HG03520 (cell line): ENCODE data around the gene NRARP.

Experiments
- ATAC-seq: cut with Tn5 transposase; IDR thresholded peaks from one replicate; pipeline ENCODE4 v1.9.1; 2021; ENCODE audit warnings: mild to moderate bottlenecking, moderate library complexity; ENCODE audit not compliant: unreplicated experiment

NRARP gene

DNA sequence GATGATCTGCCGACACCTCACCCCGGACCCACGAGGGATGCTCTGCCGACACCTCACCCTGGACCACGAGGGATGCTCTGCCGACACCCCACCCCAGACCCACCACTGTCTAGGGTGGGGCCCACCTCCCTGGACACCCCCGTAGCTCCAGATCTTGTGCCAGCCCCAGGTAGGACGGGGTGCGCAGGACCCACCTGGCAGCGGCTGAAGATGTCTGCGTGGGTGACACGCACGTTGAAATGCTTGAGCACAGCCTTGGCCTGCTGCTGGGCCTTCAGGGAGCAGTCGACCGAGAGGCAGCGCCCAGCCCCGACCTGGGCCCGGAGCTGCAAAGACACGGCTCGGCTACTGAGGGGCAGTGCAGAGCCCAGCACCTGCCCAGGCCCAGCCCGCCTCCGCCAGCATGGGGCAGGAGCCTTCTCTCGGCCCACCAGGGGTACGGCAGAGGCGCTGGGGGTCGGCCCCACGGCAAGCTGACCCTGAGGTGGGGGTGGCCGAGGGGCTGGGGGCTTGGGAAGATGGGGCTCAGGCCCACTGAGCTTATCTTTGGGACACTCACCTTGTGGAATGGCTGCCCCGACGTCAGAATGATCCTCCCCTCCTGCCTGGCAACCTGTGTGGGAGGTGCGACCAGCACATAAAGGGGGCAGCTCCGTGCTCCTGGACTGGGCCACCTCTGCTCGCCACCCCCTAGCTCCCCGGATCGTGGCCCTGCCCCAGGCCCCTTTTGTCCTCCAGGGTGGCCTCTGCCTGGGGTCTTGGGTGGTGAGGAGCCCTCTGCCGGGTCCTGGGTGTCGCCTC lies 21.7 kb upstream of the NRARP start:
- ATAC-seq = no peak

DNA sequence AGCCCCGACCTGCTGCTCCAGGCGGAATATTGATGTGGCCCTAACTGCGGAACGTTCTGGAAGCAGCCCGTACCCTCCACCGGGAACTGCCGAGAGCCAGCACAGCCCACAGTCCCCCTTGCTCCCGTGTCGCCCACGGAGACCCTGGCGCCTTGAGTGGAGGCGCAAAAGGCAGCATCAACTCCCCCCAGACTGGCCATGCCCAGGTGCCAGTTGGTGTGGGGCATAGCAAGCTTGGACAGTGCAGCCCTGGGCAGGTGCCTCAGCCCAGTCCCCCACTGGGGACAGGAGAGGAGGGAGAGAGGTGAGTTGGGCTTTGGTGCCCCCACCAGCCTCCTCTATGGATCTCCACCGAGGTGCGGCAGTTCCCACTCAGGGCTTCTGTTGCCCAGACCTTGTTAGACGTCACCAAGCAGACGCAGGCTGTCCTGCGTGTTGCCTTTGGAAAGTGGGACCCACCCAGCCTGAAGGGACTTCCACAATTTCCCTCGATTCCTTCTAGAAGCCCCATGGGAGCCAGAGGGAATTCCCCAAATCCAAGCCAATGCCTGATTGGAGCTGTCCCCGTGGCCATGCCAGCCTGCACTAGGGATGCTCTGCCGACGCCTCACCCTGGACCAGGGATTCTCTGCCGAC lies 19.8 kb upstream of the NRARP start:
- ATAC-seq = no peak

DNA sequence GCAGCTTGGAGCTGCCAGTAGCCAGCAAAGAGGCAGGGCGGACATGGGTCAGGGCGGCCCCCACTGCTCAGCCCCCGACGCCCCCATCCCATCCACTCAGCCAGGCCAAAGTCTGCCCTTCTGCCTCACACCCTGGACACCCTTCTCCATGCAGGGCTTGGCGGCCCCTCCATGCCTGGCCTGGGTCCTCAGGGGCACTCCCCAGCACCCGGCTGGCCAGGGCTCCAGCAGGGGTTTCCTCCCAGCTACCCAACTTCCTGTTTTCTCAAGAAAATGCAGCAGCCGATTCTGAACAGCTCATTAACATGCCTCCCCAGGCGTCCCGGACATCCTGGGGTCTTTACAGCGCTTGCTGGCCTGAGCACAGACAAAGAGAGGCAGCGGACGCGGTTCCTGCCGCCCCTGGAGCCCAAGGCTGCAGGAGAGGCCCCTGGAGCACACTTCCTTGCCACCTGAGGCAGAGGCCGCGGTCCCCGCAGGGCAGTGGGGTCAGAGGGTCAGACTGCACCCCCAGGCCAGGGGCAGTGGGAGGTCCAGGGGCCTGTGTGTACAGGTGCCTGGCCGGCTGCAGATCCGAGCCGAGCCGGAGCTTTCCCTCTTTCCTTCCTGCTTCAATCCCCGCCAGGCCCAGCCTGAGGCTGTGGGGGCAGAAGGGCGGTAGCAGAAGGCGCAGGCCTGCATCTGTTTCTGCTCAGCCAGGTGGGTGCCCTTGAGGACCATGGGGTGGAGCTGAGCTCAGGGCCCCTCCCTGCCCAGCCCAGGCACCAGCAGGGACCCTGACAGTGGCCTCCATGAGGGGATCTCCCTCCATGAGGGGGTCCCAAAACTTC lies 18.7 kb upstream of the NRARP start:
- ATAC-seq = no peak

DNA sequence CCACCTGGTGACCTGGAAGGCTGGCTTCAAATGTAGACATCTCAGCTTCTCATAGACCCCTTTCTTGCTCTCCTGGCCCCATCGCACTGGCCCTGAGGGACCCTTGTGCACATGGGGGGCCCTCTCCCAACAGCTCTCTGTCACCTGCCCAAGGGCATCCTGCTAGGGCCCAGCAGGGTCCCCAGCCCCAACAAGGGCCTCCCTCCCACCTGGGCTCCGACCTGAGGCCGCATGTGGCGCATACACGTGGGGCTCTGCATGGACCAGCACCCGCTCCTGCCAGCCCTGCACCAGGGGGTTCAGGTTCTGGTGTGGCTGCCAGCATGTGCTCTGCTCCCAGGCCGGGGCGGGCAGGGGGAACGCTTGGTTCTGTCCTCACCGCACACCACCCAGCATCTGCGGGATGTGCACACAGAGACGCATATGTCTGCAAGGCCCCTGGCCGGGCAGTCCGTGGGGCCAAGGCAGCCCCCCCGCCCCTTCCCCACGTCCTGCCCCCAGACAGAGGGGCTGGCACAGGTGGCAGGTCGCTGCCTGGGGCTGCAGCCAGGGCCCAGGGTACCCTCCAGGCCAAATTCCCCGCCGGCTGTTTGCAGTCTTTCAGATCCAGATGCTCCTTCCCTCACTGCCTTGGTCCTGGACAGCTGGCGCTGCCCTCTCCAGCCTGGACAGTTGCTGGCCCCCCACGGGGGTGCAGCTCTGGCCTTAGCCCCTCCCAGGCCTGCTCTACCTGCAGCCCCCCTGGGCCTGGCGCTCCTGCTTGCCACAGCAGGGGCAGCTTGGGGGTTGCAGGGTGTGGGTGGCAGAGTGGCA lies 17.9 kb upstream of the NRARP start:
- no peak for ATAC-seq

DNA sequence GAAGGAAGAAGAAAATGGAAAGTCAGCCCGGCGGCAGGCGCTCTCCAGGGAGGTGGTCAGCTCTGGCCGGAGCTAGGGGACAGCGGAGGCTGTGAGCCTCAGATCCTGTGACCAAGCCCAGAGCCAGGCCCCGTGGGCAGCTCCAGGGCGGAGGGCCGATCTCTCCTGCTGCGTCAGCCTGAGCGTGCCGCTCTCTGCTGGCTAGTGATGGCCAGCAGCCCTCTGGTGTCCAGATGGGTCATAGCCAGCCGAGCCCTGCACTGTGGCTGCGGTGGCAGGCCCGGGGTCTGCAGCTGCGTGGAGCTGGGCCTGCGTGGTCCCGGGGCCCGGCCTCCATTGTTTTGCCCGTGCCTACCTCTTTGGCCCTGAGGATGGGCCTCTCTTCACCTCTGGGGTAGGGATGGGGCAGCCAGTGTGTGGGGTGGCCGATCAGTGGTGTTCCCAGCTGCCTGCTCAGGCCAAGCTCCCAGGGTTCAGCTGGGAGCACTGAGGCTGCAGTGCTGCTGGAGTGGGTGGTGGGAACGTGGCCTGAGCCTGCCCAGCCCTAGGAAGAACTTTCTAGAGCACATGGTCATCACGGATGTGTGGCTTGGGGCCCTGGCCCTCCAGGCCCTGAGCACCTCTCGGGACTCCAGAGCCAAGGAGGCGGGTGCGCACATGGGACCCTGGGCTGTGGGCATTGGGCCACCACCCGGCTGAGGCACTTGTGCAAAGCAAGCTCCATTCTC lies 17.1 kb upstream of the NRARP start:
- ATAC-seq = no peak

DNA sequence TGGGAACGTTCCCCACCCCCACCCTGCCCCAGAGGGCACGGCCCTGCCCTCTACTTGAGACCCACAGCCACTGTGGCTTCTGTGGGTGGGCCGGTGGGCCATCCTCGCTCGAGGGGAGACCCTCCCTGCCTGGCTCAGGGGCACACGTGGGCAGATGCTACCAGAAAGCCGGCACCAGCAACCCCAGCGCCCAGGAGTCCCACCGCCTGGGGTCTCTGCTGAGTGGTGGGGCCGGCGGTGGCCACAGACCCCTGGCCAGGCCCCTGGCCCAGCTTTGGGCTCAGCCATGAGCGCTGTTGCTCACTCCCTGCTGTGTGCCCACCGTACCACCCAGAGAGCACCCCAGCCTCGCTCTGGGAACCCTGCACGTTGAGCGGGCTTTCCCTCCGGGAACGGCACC lies 16.5 kb upstream of the NRARP start:
- no peak for ATAC-seq

DNA sequence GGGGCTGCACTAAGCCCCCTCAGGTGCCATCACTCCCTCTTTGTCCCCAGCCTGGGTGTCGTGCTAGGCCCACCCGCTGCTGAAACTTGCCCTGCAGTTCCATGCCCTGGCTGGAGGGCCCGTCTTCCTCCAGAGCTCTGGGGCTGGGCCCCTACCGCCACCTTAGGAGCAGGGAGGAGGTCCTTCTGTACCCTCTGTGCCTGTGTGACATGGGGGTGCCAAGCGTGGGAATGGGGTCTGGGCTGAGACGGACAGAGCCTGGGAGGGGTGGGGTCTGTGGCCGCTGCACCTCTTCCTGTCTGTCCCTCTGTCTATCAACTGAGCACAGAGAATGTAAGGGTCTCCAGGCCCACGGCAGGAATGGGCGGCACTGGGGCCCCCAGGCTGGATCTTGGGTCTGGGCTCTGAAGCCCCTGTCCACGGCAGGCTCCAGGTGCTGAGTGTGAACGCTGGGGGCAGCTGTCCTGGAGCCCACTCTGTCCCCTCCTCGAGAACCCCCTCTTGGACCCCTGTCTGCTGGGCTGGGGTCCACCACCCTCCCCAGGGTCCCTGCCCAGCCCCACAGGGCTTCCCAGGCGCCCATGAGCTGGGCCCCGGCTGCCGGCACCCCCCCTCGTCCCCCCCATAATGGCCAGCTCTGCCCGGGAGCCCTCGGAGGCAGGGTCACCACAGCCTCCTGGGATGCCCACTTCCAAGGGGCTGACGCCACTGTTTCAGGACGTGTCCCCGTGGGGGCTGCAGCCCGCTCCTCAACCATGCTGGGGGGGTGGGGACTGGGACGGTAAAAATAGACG lies 15.8 kb upstream of the NRARP start:
- ATAC-seq = no peak

DNA sequence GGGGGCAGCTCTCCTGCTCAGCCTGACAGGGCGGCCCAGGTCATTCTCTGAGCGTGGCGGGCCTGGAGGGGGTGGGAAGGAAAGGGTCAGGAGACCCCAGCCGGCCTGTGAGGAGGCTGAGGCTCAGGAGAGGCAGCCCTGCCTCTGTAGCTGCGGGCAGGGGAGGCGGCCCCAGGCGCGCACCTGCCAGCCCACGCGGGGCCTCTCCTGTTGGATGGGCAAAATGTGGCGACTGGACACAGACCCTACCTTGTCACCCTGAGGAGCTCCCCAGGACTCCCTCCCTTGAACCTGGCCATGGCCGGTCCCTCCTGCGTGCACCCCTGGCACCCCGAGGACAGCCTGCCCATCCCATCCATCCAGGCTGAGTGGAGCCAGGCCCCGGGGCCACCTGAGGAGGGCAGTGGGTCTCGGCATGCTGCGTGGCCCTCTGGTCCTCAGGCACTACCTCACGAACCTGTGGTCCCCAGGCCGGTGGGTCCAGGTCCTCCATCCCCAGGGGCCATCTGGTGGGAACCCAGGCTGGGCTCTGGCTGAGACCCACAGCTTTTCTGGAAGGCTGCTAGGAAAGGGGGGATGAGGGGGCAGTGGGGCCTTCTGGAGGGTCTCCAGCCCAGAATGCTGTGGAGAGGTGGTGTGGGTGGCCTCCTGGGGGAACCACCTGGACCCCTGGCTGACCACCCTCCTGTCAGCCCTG lies 15.1 kb upstream of the NRARP start:
- no peak for ATAC-seq

DNA sequence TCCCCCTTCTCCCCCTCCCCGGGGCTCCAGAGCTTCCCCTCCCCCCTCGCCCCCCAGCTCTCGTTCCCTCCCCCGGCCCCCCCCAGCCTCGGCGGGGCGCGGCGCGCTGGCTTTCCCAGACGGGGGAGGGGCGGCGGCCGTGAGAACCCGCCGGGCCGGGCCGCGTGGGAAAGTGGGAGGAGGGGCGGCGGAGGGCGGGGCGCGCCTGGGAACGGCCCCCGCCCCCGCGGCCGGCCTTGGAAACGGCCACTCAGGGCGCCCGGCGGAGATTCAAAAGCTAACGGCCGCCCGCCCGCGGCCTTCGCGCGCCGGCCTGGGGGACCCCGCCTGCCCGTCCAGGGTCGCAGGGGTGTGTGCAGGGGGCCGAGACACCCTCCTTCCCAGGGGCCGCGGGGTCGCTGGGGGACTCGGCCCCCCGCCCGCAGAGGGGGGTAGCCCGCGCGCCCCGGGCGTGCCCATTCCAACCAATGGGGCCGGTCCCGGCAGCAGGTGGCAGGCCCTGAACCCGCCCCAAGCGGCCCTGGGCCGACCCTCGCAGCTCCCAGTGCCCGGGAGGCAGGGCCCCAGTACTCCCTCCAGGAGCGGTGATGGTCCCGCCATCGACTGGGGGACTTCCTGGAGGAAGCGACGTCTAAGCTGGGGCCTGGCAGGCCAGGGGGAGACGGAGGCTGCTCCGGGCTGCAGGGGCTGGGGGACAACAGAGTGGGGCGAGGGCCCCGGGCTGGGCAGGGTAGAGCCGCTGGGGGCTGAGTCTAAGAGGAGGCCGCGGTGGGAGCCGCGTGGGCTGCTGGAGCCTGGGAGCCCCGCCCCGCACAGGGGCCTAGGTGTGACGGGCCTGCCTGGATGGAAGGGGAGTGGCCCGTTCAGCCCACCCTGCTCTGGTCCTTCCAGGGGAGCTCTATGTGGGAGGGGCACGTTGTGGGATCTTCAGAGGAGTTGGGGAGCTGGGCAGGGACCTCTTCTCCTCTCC lies 14.2 kb upstream of the NRARP start:
- no peak for ATAC-seq

DNA sequence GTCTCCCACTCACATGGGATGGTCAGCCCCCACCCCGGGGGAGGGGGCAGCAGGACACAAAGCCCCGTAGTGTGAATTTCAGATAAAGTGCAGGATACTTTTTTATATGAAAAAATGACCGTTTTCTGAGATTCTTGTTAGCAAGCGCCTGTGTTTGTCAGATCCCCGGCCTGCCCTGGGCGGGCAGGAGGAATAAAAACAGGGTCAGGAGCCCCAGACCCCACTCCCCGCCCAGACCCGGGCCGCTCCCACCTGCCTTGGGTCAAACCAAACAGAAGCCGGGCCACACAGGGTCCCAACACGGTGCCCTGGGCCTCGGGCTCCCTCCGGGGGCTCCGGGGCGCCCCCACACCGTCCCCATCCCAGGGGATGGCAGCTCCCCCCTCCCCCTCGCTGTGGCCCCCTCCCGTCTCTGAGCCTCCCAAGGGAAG lies 13.5 kb upstream of the NRARP start:
- ATAC-seq = no peak

DNA sequence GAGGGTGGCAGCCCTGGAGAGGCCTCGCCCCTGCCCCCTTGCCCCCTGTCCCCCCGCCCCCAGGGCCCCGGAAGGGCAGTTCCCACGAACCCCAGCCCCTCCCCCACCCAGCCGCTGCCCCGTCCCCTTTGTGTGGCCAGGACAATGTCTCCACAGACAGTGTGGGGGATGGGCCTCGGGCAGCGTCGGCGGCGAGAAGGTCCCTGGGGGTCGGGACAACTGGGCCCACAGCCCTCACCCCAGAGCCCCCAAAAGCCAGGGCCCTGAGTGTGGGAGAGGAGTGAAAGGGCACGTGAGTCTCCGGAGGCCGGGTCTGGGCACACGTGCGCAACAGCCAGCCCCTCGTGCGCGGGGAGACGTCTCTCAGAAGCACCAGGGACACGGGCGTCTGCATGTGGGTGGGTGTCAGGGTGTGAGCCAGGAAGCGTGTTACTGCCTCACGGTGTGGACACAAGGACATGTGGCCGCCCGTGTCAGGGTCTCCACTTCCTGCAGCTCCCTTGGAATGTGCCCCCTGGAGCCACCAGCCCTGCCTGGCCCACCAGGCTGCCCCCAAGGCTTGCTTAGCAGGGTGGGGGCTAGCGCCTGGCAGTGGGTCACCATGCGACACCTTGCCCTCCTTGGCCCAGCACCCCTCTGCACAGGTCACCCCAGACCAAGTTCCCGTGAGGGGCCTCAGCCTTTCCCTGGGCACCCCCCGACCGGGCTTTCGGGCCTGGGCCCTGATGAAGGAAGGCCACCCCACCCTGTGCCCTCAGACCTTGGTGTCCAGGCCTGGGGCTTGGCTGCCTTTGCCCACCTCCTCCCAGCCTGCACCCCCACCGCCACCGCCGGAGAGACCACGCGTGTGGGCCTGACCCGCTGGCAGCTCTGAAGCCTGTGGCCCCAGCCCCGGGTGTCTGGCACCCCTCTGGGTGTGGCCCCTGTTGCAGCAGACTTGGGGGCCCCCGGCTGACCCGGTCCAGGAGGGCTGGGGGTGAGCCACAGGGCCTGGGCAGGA lies 12.8 kb upstream of the NRARP start:
- ATAC-seq = no peak

DNA sequence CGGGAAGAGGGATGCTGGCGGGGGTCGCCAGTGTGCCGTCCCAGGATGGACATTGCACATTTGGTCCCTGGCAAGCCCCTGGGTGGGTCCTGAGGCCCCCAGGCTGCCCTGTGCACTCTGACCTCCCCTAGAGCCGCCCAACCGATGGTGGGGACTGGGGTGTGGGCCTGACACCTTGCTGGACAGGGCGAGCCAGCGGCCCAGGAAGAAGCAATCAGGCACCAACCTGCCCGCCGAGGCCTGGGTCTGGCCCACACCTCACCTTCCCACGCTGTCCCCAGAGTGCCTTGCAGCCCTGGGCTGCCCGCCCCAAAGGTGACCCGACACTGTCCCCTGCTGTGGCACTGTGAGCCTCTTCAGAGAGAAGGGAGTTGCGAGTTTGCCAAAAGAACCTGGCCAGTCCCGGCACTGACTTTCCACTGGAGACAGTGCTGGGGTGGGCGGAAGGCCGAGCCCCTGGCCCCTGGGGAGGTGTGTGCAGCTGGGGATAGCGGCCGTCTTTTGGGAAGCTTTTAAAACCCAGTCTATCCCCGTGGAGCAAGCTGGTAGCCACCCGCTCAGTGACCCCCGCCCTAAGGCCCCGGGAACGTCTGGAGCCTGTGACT lies 12.0 kb upstream of the NRARP start:
- no peak for ATAC-seq

DNA sequence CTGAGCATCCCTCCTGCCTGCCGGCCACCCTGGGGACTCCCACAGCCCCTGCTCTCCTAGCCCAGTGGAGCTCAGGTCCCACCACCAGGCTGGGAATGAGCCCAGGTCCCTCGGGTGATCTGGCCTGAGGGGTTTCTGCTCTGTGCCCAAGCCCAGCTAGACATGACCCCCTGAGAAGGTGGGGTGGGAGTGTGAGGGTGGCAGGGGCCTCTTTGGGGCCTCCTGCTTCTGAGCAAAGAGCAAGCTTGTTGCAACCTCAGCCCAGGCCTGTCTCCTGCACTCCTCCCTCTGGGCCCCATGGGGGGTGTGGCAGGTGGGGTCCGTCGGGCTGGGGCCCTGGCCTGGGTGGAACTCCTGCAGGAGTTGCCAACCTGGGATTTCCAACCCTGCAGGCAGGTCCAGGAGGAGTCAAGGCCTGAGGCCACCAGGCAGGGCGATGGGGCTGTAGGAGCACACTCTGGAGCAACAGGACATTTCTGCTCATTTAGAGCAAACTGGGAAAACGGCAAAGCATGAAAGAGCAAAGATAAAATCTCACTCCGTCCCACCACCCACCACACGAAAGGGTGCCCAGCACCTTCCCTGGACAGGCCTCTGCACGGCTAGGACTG lies 11.4 kb upstream of the NRARP start:
- ATAC-seq = no peak

DNA sequence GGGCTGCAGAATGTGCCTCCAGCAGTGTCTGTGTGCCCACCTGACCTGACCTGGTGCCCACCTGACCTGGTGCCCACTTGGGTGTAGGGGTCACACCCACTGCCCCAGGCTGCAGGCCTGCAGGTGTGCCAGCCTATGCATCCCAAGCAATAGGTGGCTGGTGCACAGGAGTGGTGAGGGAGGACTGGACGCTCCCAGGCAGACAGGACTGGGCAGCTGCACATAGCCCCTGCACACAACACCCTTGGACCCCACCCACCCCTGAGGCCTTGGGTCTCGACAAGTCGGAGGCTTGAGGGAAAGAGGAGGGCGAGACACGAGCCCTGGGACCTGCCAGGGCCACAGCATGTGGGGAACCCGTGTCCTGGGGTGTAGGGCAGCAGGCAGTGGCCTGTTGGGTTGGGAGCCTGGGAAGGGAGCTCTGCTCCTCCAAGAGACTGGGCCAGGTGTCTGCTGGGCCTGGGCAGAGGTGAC lies 10.8 kb upstream of the NRARP start:
- no peak for ATAC-seq
